GM21529 (cell line): ENCODE measurements around the gene FKBP8.
"Not testable (repeated sequence)": the region's sequence is repeated elsewhere in the genome, so short reads cannot be mapped to it uniquely, and the experiment has no call there.

Experiments used
- ATAC-seq: cut with Tn5 transposase; IDR thresholded peaks from one replicate; pipeline ENCODE4 v1.9.1; 2021; ENCODE audit not compliant: unreplicated experiment

FKBP8 gene

GRCh38 chr19:18559685-18560084 is 16.3 kb upstream of the FKBP8 start:
- ATAC-seq, result no peak

- no peak for ATAC-seq
Measured at GRCh38 chr19:18558604-18559003, 15.2 kb upstream of the FKBP8 start.

- no peak for ATAC-seq
Measured at GRCh38 chr19:18558202-18558555, 14.8 kb upstream of the FKBP8 start.

- peak; percentile 80 for ATAC-seq
Measured at GRCh38 chr19:18557411-18558201, 14.2 kb upstream of the FKBP8 start, which contains the start of gene KXD1. Gene KXD1 (plus strand): TSS chr19:18557870. CDS start chr19:18562057, 4,187 bp downstream.

- no peak for ATAC-seq
Measured at GRCh38 chr19:18551631-18552030, 8.3 kb upstream of the FKBP8 start.

GRCh38 chr19:18543814-18544475 is 572 bp upstream of the FKBP8 start:
- ATAC-seq, result peak; percentile 71

- ATAC-seq, result no peak
Measured at GRCh38 chr19:18541992-18542940, 1.1 kb downstream of the FKBP8 start.

- no peak for ATAC-seq
Measured at GRCh38 chr19:18541258-18541991, 1.9 kb downstream of the FKBP8 start.

GRCh38 chr19:18540200-18540599 is 3.2 kb downstream of the FKBP8 start:
- not testable (repeated sequence) for ATAC-seq

- no peak for ATAC-seq
Measured at GRCh38 chr19:18539372-18539771, 4.0 kb downstream of the FKBP8 start.

- no peak for ATAC-seq
Measured at GRCh38 chr19:18538115-18538514, 5.3 kb downstream of the FKBP8 start.

GRCh38 chr19:18537431-18537830 is 5.9 kb downstream of the FKBP8 start:
- no peak for ATAC-seq

- ATAC-seq, result no peak
Measured at GRCh38 chr19:18536475-18536874, 6.9 kb downstream of the FKBP8 start.

GRCh38 chr19:18533058-18533457 is 10.3 kb downstream of the FKBP8 start:
- no peak for ATAC-seq

GRCh38 chr19:18532168-18532890 is 11.0 kb downstream of the FKBP8 start:
- no peak for ATAC-seq

GRCh38 chr19:18531485-18531884 is 11.9 kb downstream of the FKBP8 start:
- ATAC-seq, result no peak

GRCh38 chr19:18529782-18530181 is 13.6 kb downstream of the FKBP8 start:
- no peak for ATAC-seq

GRCh38 chr19:18526316-18526715 is 17.1 kb downstream of the FKBP8 start:
- ATAC-seq, result no peak

GRCh38 chr19:18523841-18524240 is 19.5 kb downstream of the FKBP8 start:
- no peak for ATAC-seq

GRCh38 chr19:18522862-18523440 is 20.4 kb downstream of the FKBP8 start:
- not testable (repeated sequence) for ATAC-seq
